ENCODE measurements around the gene LY9. TPM values are rescaled to one million over a fixed set of nuclear protein-coding genes. Genes with fewer than 3 reads are reported as not detected.

Gene LY9
- polyA plus RNA-seq, 3 donors, result 1.4 to 2.7 (median 1.7) TPM

DNA sequence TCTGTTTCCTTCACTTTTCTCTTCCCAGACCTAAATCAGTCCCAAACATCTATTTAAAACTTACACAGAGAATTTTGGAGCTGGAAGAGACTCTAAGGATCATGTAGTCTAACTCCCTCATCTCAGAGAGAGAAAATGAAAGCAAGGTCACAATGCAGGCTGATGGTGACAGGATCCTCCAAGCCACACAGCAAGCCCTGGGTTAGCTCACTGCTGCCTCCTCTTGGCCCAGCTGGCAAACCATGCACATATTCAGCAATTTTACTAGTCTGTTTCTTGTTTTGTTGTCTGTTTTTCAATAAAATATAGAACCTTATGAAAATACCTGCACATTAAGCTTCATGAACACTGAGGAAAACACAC lies 27.7 kb upstream of the LY9 start:
- intact Hi-C loops (cut with micrococcal nuclease), result loop anchor here (1.0 to 5.0 kb wide), 4 partner anchors 41 to 87 kb away; no protein-coding TSS in a partner anchor
- H3K4me2 ChIP-seq (replicated peaks; ENCODE audit: extremely low read depth, low read length, poor library complexity, severe bottlenecking), result peak overlapping the region; percentile 57
- H3K27me3 ChIP-seq (ENCODE audit: control insufficient read depth in 2 of 2, insufficient read depth in 2 of 2, low read length in 2 of 2), result no peaks in the 10 kb centered on the region
- no peaks in the 10 kb centered on the region for H4K20me1 ChIP-seq (ENCODE audit: insufficient read depth, low read length)
- H3K4me3 ChIP-seq (replicated peaks in 1 of 3; ENCODE audit: low read depth in 2 of 3, low read length in 3 of 3), result peak overlapping the region in 1 of 3 experiments; percentile 48
- H2AFZ ChIP-seq (ENCODE audit: insufficient read depth, low read depth, low read length, poor library complexity, severe bottlenecking), result peak overlapping the region; percentile 78
- H3K36me3 ChIP-seq (replicated peaks in 1 of 2; ENCODE audit: control insufficient read depth in 1 of 2, insufficient read depth in 2 of 2, low read length in 2 of 2), result no peaks in the 10 kb centered on the region
- peaks cover 18 to 24% of the 10 kb centered on the region in 2 donors for H3K4me1 ChIP-seq (ENCODE audit: control insufficient read depth in 1 of 2, insufficient read depth in 2 of 2, low read length in 2 of 2)
- H3K9me3 Mint-ChIP-seq, result no peaks in the 10 kb centered on the region
- TF ChIP-seq, protein P1, sequence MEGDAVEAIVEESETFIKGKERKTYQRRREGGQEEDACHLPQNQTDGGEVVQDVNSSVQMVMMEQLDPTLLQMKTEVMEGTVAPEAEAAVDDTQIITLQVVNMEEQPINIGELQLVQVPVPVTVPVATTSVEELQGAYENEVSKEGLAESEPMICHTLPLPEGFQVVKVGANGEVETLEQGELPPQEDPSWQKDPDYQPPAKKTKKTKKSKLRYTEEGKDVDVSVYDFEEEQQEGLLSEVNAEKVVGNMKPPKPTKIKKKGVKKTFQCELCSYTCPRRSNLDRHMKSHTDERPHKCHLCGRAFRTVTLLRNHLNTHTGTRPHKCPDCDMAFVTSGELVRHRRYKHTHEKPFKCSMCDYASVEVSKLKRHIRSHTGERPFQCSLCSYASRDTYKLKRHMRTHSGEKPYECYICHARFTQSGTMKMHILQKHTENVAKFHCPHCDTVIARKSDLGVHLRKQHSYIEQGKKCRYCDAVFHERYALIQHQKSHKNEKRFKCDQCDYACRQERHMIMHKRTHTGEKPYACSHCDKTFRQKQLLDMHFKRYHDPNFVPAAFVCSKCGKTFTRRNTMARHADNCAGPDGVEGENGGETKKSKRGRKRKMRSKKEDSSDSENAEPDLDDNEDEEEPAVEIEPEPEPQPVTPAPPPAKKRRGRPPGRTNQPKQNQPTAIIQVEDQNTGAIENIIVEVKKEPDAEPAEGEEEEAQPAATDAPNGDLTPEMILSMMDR (IDR thresholded peaks at IDR 0.05), result peak; percentile 83
- no peaks in the 10 kb centered on the region for H3K79me2 ChIP-seq (ENCODE audit: insufficient read depth, low read length)
- peak overlapping the region; percentile 7 to 75 for H3K27ac ChIP-seq (ENCODE audit: low read depth in 1 of 2, low read length in 2 of 2)
- peak overlapping the region; percentile 22 for H3K9ac ChIP-seq (ENCODE audit: insufficient read depth, low read length, poor library complexity, severe bottlenecking)
- no peaks in the 10 kb centered on the region for H3K36me3 Mint-ChIP-seq
- peaks cover 19% of the 10 kb centered on the region for H3K4me1 Mint-ChIP-seq
- no peaks in the 10 kb centered on the region for H3K27me3 Mint-ChIP-seq (ENCODE audit: low read depth in 3 of 3)
- peak overlapping the region; percentile 28 to 69 for H3K4me3 Mint-ChIP-seq
- H3K27ac Mint-ChIP-seq, result peak overlapping the region; percentile 62 to 84 (median 79)
- DNase-seq, result peak; percentile 76 to 84 (median 79)
- H3K9me3 ChIP-seq (replicated peaks in 1 of 2; ENCODE audit: control insufficient read depth in 1 of 2, insufficient read depth in 1 of 2, low read length in 2 of 2), result no peaks in the 10 kb centered on the region

DNA sequence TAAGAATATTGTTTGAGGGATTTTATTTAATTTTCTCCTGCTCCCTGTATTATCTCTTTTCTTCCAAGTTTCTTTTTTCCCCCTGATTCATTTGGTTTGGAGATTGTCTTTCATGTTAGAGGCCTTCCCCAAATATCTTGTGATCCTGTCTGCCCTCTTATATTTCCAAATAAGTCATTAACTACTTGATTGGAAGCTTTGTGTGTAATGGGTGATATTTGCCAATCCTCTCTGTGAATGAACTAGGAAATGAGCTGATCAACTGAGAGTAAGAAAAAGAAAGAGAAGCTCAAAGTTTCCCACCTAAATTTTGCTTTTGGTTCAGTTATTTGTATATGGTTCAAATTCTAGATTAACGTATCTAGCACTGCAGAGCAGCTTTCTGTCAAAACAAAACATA lies 23.6 kb upstream of the LY9 start:
- Mint-ChIP-seq H3K9me3 (no peaks in the 10 kb centered on the region), H3K4me1 (peaks cover 19% of the 10 kb centered on the region), H3K27ac (no peak overlapping the region), H3K27me3 (ENCODE audit: low read depth in 3 of 3) (peaks cover 0 to 2% (median 0%) of the 10 kb centered on the region in 3 donors), H3K4me3 (no peak overlapping the region), H3K36me3 (no peaks in the 10 kb centered on the region)
- peaks cover 16 to 24% of the 10 kb centered on the region in 2 donors for H3K4me1 ChIP-seq (ENCODE audit: control insufficient read depth in 1 of 2, insufficient read depth in 2 of 2, low read length in 2 of 2)
- DNase-seq, result no peak
- intact Hi-C loops (cut with micrococcal nuclease), result no loop called here
- H3K9me3 ChIP-seq (replicated peaks in 1 of 2; ENCODE audit: control insufficient read depth in 1 of 2, insufficient read depth in 1 of 2, low read length in 2 of 2), result no peaks in the 10 kb centered on the region
- H3K36me3 ChIP-seq (replicated peaks in 1 of 2; ENCODE audit: control insufficient read depth in 1 of 2, insufficient read depth in 2 of 2, low read length in 2 of 2), result no peaks in the 10 kb centered on the region
- no peaks in the 10 kb centered on the region for H3K27me3 ChIP-seq (ENCODE audit: control insufficient read depth in 2 of 2, insufficient read depth in 2 of 2, low read length in 2 of 2)
- H4K20me1 ChIP-seq (ENCODE audit: insufficient read depth, low read length), result no peaks in the 10 kb centered on the region
- no peak overlapping the region for H3K4me2 ChIP-seq (replicated peaks; ENCODE audit: extremely low read depth, low read length, poor library complexity, severe bottlenecking)
- H3K79me2 ChIP-seq (ENCODE audit: insufficient read depth, low read length), result no peaks in the 10 kb centered on the region
- WGBS (ENCODE audit: insufficient coverage), result no CpG with 5 or more reads among the region's 1 CpG
- H3K9ac ChIP-seq (ENCODE audit: insufficient read depth, low read length, poor library complexity, severe bottlenecking), result no peak overlapping the region
- no peak overlapping the region for H3K27ac ChIP-seq (ENCODE audit: low read depth in 1 of 2, low read length in 2 of 2)
- no peak overlapping the region for H3K4me3 ChIP-seq (replicated peaks in 1 of 3; ENCODE audit: low read depth in 2 of 3, low read length in 3 of 3)
- TF ChIP-seq, protein P1 (IDR thresholded peaks at IDR 0.05), result no peak
- no peak overlapping the region for H2AFZ ChIP-seq (ENCODE audit: insufficient read depth, low read depth, low read length, poor library complexity, severe bottlenecking)

All from CD14-positive monocyte (primary cell).